AG10803 (cell line): ENCODE measurements around the gene IRF1.

Source experiments
- DNase-seq: peaks from one replicate; pipeline ENCODE4 v3.0.0; 2010; ENCODE audit warnings: low read depth
- H3K4me3 ChIP-seq: 2 replicates; pipeline ENCODE4 v1.5.1; 2011; ENCODE audit warnings: mild to moderate bottlenecking, low read length, control low read depth
- CTCF ChIP-seq: conservative IDR thresholded peaks from 2 replicates; pipeline ENCODE4 v1.5.1; 2011; ENCODE audit warnings: mild to moderate bottlenecking, low read length, control low read depth, inconsistent platforms

IRF1 gene

GRCh38 chr5:132500244-132500930 lies 9.8 kb upstream of the IRF1 start:
- H3K4me3 ChIP-seq: no peak overlapping the region
- no peak for DNase-seq
- no peak for TF ChIP-seq CTCF

- H3K4me3 ChIP-seq: no peak overlapping the region
- TF ChIP-seq CTCF: no peak
- DNase-seq: no peak
Measured at GRCh38 chr5:132499440-132500243, 9.1 kb upstream of the IRF1 start.

GRCh38 chr5:132498686-132499271 lies 8.2 kb upstream of the IRF1 start:
- no peak overlapping the region for H3K4me3 ChIP-seq
- no peak for TF ChIP-seq CTCF
- DNase-seq: no peak

GRCh38 chr5:132498152-132498551 lies 7.6 kb upstream of the IRF1 start:
- DNase-seq: peak; percentile 80
- no peak for TF ChIP-seq CTCF

GRCh38 chr5:132497488-132497997 lies 7.0 kb upstream of the IRF1 start:
- H3K4me3 ChIP-seq: peak overlapping the region; percentile 76
- no peak for TF ChIP-seq CTCF
- DNase-seq: peak; percentile 94

More at GRCh38 chr5:132498152-132498551, 7.6 kb upstream of the IRF1 start:
- no peak overlapping the region for H3K4me3 ChIP-seq

GRCh38 chr5:132496631-132497487 lies 6.3 kb upstream of the IRF1 start:
- DNase-seq: peak; percentile 84
- no peak for TF ChIP-seq CTCF
- H3K4me3 ChIP-seq: peak overlapping the region; percentile 76
